GM06990 (cell line): ENCODE measurements around the gene SLC35F3.

Experiments used
- DNase-seq: peaks from one replicate; pipeline ENCODE4 v3.0.0-alpha.2; 2011; ENCODE audit not compliant: insufficient read length; ENCODE audit errors: extremely low read depth
- H3K27me3 ChIP-seq: replicated peaks from 2 replicates; pipeline ENCODE4 v1.6.0; 2011; ENCODE audit warnings: low read length; ENCODE audit not compliant: control insufficient read depth, insufficient read depth
- H3K36me3 ChIP-seq: 2 replicates; pipeline ENCODE4 v1.5.1; 2011; ENCODE audit warnings: low read length; ENCODE audit not compliant: control insufficient read depth, insufficient read depth
- H3K4me3 ChIP-seq: replicated peaks from 2 replicates; pipeline ENCODE4 v1.5.1; 2011; ENCODE audit warnings: low read depth, mild to moderate bottlenecking, control low read depth, low read length
- CTCF ChIP-seq: IDR thresholded peaks from 2 replicates; pipeline ENCODE4 v1.5.1; 2011; ENCODE audit warnings: low read length, control low read depth, mild to moderate bottlenecking, inconsistent platforms; ENCODE audit not compliant: insufficient read depth, poor library complexity, severe bottlenecking

Gene SLC35F3

GRCh38 chr1:234272656-234273312, 368.3 kb downstream of the SLC35F3 start:
- DNase-seq, result no peak

GRCh38 chr1:234273981-234274380, 369.5 kb downstream of the SLC35F3 start:
- Histone ChIP-seq H3K36me3 (no peaks in the 10 kb centered on the region), H3K27me3 (no peaks in the 10 kb centered on the region), H3K4me3 (no peak overlapping the region)
- no peak for TF ChIP-seq CTCF
- no peak for DNase-seq

More at GRCh38 chr1:234272656-234273312, 368.3 kb downstream of the SLC35F3 start:
- Histone ChIP-seq H3K4me3 (no peak overlapping the region), H3K36me3 (no peaks in the 10 kb centered on the region), H3K27me3 (no peaks in the 10 kb centered on the region)
- no peak for TF ChIP-seq CTCF

- H3K4me3 ChIP-seq, result no peak overlapping the region
- no peaks in the 10 kb centered on the region; the same call in 1 of the 2 replicates for H3K27me3 ChIP-seq
- no peak for TF ChIP-seq CTCF
- no peaks in the 10 kb centered on the region for H3K36me3 ChIP-seq
- no peak for DNase-seq
Observed at GRCh38 chr1:234276151-234276788, 371.8 kb downstream of the SLC35F3 start.

GRCh38 chr1:234277161-234277868, 372.8 kb downstream of the SLC35F3 start:
- TF ChIP-seq CTCF, result no peak
- Histone ChIP-seq H3K4me3 (no peak overlapping the region), H3K36me3 (no peaks in the 10 kb centered on the region), H3K27me3 (no peaks in the 10 kb centered on the region; the same call in 1 of the 2 replicates)
- no peak for DNase-seq

- Histone ChIP-seq H3K27me3 (no peaks in the 10 kb centered on the region; the same call in 1 of the 2 replicates), H3K36me3 (no peaks in the 10 kb centered on the region), H3K4me3 (no peak overlapping the region)
- no peak for TF ChIP-seq CTCF
- DNase-seq, result no peak
Observed at GRCh38 chr1:234279021-234279420, 374.5 kb downstream of the SLC35F3 start.
